ENCODE data around the gene SHLD2. TPM values are rescaled to one million over a fixed set of nuclear protein-coding genes. Genes with fewer than 3 reads are reported as not detected.

The SHLD2 gene
- 24.4 and 36.5 TPM in 2 replicates for total RNA-seq

GRCh38 chr10:87094373-87095235 is at the start of gene SHLD2, which contains the start of gene GLUD1:
TSS of gene SHLD2 (plus strand) at chr10:87095206. CDS start at chr10:87151355, 56,149 bp downstream.
TSS of gene GLUD1 (minus strand) at chr10:87094843. CDS start at chr10:87094769, 74 bp downstream.

DNA sequence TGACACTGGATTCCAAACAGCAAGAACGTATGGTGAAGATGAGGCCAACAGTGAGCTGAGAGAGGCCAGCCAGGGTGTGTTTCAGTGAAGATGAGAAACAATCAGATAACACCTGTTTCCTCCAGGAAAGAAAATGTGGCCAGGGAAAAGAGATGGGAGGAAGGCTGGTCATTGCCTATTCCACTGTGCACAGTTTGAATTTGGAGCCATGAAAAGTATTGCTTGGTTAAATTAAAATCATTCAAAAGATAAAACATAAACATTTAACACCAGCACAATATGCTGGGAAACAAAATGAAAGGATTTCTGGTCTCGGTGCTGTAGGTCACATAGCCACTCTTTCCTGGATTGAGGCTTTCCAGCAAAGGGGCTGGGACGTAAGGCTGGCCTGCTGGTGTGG is 130.1 kb downstream of the SHLD2 start, which contains the start of gene NUTM2A:
TSS of gene NUTM2A (plus strand) at position 301 of the 400 bp plus-strand sequence. CDS start 383 bp downstream, outside the sequence.

Other genes starting within 250 kb of the SHLD2 start
- 3.9 and 14.9 TPM in 2 replicates for gene MMRN2, start 137.6 kb upstream of the SHLD2 start, total RNA-seq
- 7.2 and 7.5 TPM in 2 replicates for gene SNCG, start 136.6 kb upstream of the SHLD2 start, total RNA-seq
- 36.3 and 73.0 TPM in 2 replicates for gene ADIRF, start 126.7 kb upstream of the SHLD2 start, total RNA-seq
- not detected in 2 replicates for gene FAM25A, start 74.9 kb upstream of the SHLD2 start, total RNA-seq
- gene GLUD1, start 363 bp upstream of the SHLD2 start, total RNA-seq = 280 and 331 TPM in 2 replicates
- gene NUTM2A, start 130.2 kb downstream of the SHLD2 start, total RNA-seq = 0.62 TPM in 1 of 2 replicates, not detected in the other